Choroid plexus epithelial cell (primary cell): ENCODE results near the gene PDE4B.
A peak's percentile ranks its signal among the peaks of the same experiment; 100 is the strongest.

Experiments used
- DNase-seq: peaks from one replicate; pipeline ENCODE4 v3.0.0-alpha.2; 2010; ENCODE audit warnings: low read depth
- H3K4me3 ChIP-seq: 2 replicates; pipeline ENCODE4 v1.5.1; 2011; ENCODE audit warnings: low read depth, mild to moderate bottlenecking, control low read depth, low read length, moderate library complexity
- CTCF ChIP-seq: conservative IDR thresholded peaks from 2 replicates; pipeline ENCODE4 v1.5.1; 2011; ENCODE audit warnings: low read depth, mild to moderate bottlenecking, control low read depth, inconsistent platforms, low read length, moderate library complexity

Gene PDE4B

GRCh38 chr1:66302815-66303214 is 510.1 kb downstream of the PDE4B start:
- TF ChIP-seq CTCF, result no peak
- no peak overlapping the region for H3K4me3 ChIP-seq
- peak; percentile 6 for DNase-seq

- TF ChIP-seq CTCF, result no peak
- H3K4me3 ChIP-seq, result no peak overlapping the region
- no peak for DNase-seq
These were observed 511.0 kb downstream of the PDE4B start for GRCh38 chr1:66303646-66304045.

GRCh38 chr1:66304128-66304527 is 511.4 kb downstream of the PDE4B start:
- DNase-seq, result no peak
- no peak overlapping the region for H3K4me3 ChIP-seq
- no peak for TF ChIP-seq CTCF

GRCh38 chr1:66305927-66306326 is 513.2 kb downstream of the PDE4B start:
- no peak for DNase-seq
- no peak overlapping the region for H3K4me3 ChIP-seq
- TF ChIP-seq CTCF, result no peak

- no peak for DNase-seq
- H3K4me3 ChIP-seq, result no peak overlapping the region
- no peak for TF ChIP-seq CTCF
These were observed 516.5 kb downstream of the PDE4B start for GRCh38 chr1:66309006-66309741.

GRCh38 chr1:66311092-66311491 is 518.4 kb downstream of the PDE4B start:
- peak; percentile 60 for DNase-seq
- H3K4me3 ChIP-seq, result no peak overlapping the region
- no peak for TF ChIP-seq CTCF

GRCh38 chr1:66311628-66312027 is 518.9 kb downstream of the PDE4B start:
- H3K4me3 ChIP-seq, result no peak overlapping the region
- TF ChIP-seq CTCF, result no peak
- DNase-seq, result no peak
